Measurements from ENCODE around the gene LRRTM3.

Gene LRRTM3

GRCh38 chr10:67036808-67037207, 111.0 kb downstream of the LRRTM3 start:
- DNase-seq, result no peak

DNA sequence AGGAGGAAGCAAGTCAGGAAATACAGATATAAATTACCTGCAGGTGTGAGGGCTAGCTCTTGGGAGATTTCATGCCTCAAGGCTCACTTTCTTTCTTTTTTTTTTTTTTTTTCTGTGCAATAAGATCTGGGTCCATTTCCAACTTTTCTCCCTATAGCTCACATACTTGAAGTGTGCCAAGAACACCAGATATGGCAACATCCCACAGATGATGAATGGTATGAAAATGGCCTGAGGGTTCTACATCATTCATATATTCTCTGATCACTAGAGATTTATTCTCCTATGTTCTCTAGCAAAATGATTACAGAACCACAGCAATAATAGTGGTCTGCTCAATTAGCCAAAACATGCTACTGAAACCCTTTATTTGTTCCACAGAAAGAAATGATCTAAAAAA, 117.2 kb downstream of the LRRTM3 start:
- no peak for DNase-seq

GRCh38 chr10:67045404-67045803, 119.6 kb downstream of the LRRTM3 start:
- no peak for DNase-seq

DNA sequence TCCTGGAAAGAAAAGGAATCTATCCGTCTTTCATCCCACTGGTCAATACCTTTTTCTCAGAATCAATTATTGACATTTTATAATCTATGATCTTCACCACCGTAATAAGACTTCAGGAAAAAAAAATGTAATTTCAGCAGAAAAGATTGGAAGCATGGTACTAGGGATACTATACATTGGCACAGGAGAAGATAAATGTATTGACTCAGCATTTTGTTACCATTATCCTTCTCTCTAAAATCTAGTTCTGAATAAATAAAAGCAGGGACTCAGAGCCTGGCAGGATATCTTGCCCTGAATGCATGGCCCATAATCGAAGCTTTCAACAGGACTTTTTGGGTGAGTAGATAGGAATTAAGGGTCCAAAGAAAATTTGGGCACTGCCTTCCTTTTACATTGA, 120.7 kb downstream of the LRRTM3 start:
- no peak for DNase-seq

- DNase-seq, result no peak
These were observed 124.2 kb downstream of the LRRTM3 start for GRCh38 chr10:67049988-67050387.

- no peak for DNase-seq
These were observed 124.6 kb downstream of the LRRTM3 start for GRCh38 chr10:67050415-67050814.

GRCh38 chr10:67072654-67073053, 146.8 kb downstream of the LRRTM3 start:
- no peak for DNase-seq

DNA sequence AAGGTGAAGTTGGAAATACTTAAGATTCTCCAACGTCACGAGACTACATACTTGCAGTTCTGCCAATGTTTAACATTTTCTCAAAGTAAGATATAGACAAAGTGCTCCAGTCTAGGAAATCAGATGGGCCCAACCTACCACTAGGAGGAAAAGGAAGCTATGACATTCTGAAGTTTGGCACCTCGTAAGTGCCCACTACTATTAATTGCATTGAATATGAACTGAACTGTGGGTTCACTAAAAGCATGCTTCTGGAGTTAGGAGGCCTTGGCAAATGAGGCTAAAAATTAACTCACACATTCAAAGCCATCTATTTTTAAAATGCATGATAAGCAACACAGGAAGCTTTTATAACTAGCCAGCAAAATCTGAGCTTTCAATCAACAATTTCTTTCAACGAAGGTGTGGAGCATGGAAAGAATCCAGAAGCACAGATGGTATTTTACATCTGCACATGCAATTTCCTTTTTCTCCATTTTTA, 149.7 kb downstream of the LRRTM3 start:
- DNase-seq, result no peak

DNA sequence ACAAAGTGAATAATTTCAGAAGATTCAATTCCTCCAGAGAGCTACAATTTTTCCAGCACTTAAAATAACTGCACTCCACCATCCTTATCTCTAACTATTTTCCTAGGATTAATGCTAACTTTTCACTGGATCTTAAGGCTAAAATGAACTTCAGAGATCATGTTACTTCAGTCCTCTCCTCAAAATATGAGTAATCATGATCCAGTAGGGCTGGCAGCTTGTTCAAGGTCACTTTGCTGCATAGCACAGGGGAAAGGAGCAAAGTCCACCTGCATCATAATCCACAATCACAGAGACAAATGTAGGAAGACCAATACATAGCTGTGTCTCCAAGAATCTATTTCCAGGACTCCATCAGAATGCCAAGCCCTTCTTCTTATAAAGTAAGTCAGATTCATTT, 150.3 kb downstream of the LRRTM3 start:
- no peak for DNase-seq

DNA sequence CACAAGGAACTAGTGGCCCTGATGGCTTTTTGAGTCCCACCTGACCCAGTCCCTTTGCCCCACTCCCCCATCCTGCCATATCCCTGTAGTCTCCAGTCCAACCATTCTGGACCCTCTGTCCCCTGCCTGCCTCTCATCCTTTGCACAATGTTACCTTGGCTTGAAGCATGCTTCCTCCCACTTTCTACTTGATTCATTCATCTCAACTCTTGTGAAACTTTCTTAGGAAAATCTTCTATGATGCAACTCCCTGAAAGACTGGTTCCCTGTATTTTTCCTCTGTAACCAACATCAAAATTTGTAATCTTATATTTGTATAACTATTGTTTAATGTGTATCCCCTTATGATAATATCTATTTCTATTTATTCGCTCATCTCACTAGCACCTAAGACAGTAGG, 151.5 kb downstream of the LRRTM3 start:
- DNase-seq, result no peak

DNA sequence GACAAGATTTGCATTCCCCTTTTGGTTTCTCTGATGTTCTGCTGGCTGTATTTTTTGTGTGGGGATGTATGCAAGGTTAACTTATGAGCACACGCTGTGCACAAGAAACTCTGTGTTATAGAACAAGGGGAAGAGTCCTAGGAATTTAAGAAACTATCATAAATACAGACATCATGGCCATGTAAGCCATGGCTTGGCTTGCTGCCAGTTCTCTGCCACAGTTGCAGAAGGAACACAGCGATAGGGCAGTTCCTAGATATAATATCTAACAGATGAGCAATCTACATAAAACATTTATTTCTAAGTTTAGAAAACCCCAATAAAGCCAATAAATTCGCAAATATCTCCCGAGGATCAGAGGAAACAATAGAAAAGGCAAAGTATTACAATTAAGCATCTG, 153.3 kb downstream of the LRRTM3 start:
- no peak for DNase-seq

- DNase-seq, result no peak
These were observed 160.7 kb downstream of the LRRTM3 start for GRCh38 chr10:67086327-67087134.

DNA sequence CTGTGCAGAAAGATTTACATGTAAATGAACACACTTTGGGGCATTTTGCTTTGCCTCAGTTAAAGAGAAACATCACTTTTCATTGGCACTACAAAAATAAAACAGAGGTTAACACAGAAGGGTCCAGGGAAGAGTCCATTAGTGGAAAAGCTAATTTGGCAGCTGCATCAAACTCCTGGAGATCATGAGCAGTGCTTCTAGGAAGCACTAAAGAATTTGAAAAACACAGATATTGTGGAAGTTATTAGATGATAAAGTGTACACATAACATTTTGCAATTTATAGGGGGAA, 161.2 kb downstream of the LRRTM3 start:
- DNase-seq, result no peak

- DNase-seq, result no peak
These were observed 162.2 kb downstream of the LRRTM3 start for GRCh38 chr10:67088036-67088435.

GRCh38 chr10:67095531-67095930, 169.7 kb downstream of the LRRTM3 start:
- DNase-seq, result no peak

DNA sequence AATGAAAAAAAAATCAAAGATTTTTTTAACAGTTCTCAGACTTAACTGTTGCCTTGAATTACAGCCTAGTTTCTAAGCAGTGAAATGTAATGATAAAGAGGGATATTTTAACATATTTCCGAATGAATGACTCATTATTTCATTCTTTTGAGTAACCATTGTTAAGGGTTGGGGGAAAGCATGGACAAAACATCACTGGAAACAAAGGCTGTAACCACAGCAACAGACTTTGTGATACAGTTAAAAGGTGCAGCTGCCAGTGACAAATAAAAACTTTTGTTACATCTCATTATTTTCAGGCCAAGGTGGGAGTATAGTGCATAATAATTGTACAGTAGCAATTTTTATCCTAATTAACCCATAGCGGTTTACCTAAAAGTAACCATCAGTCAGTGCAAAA, 172.6 kb downstream of the LRRTM3 start:
- no peak for DNase-seq

GRCh38 chr10:67100951-67101350, 175.1 kb downstream of the LRRTM3 start:
- no peak for DNase-seq

DNA sequence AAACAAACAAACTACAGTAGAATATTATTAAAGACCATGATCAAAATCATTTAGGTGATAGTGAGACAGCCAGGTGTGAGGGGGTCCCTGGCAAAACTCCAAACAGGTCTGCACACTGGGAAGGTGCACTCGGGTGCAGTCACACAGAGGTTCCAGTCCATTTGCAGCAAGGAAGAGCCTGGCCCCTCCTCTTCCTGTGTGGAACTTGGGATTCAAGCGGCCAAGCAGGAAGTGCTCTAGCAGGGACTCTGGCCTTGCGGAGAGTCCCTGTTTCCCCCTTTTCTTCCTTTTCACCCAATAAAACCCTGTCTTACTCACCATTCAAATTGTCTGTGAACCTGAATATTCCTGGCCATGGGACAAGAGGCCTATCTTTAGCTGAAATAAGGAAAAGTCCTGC, 181.8 kb downstream of the LRRTM3 start:
- DNase-seq, result no peak

DNA sequence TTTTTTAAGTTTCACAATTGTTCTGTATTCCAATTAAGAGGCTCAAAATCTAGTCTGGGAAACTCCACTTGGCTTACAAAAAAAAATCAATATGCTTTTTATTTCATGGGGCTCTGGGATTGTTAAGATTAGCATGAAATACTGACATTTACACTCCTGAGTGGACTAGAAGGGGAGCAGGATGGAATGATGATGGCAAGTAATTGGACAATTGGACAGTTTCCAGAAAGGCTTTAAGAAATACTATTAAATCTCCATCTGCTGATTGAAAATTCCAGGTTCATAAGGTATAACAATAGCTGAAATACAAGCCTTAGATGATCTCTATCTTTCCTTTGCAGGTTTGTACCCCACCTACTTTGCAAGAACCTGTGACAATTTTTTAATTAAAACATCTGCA, 184.4 kb downstream of the LRRTM3 start:
- no peak for DNase-seq

DNA sequence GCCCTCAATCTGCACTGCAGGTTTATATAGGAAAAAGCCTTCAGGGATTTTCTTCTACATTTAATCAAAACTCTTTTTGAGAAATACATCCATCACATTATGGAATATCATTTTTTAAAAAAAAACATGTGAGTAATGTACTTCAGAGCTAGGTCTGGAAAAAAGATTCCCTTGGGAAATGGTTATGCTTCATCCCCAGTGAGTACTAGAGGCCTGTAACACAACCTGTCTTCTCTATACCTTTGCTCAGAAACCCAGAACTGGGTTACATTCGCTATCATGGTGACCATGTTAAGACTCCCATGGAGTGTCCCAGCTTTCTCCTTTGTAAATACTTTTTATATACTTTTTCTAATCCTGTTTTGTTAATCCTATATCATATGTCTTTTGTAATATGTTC, 186.9 kb downstream of the LRRTM3 start:
- no peak for DNase-seq

DNA sequence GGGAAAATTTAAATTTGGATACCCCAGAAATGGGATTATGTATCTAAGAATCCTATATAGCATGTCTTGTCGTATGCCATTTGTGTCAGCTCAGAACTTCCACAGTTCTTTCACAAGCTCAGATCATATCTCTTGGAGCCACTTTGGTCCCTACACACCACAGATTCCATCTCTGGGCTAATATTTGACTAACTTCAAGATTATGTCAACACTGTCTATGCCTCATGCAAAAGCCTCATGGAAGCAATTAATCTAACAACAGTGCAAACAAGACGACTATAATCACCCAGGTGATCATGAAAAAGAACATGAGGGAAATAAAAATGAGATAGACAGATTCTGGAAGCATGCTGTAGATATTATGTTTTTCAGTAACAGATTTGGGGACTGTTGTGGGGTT, 189.1 kb downstream of the LRRTM3 start:
- DNase-seq, result no peak

DNA sequence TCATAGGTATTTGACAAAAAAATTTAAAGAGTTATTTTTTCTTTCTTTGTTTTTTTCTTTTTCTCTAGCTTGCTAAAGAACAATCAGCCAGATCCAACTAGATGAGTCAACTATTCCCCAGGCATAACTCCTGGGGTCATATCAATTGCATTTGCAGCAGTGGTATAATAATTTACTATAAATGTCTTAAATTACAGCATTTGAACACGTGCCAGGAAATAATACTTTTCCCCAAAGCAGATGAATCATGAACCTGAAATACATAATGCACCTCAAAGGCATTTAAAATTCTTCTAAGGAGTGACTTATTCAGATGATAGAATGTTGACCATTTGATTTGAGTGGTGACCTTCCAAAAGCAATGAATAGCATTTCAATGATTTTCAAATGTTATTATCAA, 190.1 kb downstream of the LRRTM3 start:
- no peak for DNase-seq

GRCh38 chr10:67119651-67120050, 193.8 kb downstream of the LRRTM3 start:
- no peak for DNase-seq

GRCh38 chr10:67127441-67127840, 201.6 kb downstream of the LRRTM3 start:
- no peak for DNase-seq

DNA sequence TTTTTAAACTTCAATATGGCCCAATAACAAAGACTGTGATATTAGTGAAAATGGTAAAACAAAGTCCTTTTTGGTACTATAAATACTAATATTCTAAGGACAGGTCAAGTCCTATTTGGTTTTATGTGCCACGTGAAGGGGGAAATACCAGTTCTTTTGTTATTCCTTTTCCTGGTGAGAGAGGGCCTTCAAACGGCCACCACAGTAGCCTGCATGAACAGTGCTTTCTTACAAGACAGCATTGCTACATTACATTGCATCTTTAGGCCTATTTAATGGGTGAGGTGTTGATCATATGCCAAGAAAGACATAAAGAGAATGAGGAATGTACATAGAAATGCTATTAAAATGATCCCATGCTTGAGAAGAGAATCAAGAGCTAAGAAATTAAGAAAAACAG, 214.8 kb downstream of the LRRTM3 start:
- no peak for DNase-seq
